Gastrocnemius medialis (tissue), 4 donors: Measurements from ENCODE around the gene TBC1D32. TPM values are rescaled to one million over a fixed set of nuclear protein-coding genes. Genes with fewer than 3 reads are reported as not detected.
"Not testable (repeated sequence)": the region's sequence is repeated elsewhere in the genome, so short reads cannot be mapped to it uniquely, and the experiment has no call there.

Source experiments
- ATAC-seq, 2 donors: fragments of 150-250 bp; one replicate each; pipeline ENCODE4 v1.9.1; 2016
- DNase-seq, 2 donors: peaks; one replicate each; pipeline ENCODE4 v3.0.0-alpha.2; 2019
- H3K27ac ChIP-seq, 4 donors: fragments of 200-600 bp; sonication (generic); 1 replicate in 1 of 4; 2 replicates in 3 of 4; pipeline ENCODE4 v1.5.1; 2016 to 2018; ENCODE audit warnings: mild to moderate bottlenecking in 2 of 4, moderate library complexity in 1 of 4
- H3K27me3 ChIP-seq, 3 donors: fragments of 200-600 bp; sonication (generic) in 2 of 3; 1 replicate in 1 of 3; 2 replicates in 2 of 3; pipeline versions ENCODE4 v1.5.1 to v1.6.0; 2016 to 2019; ENCODE audit warnings: mild to moderate bottlenecking in 1 of 3, moderate library complexity in 1 of 3
- H3K36me3 ChIP-seq, 2 donors: fragments of 200-600 bp; sonication (generic) in 1 of 2; one replicate each; pipeline ENCODE4 v1.5.1; 2017 to 2018
- H3K4me1 ChIP-seq, 2 donors: fragments of 200-600 bp; sonication (generic) in 1 of 2; one replicate each; pipeline ENCODE4 v1.5.1; 2016 to 2017; ENCODE audit warnings: mild to moderate bottlenecking in 2 of 2
- H3K4me3 ChIP-seq, 4 donors: fragments of 200-600 bp; sonication (generic) in 3 of 4; 1 replicate in 1 of 4; 2 replicates in 3 of 4; pipeline ENCODE4 v1.5.1; 2016 to 2019; ENCODE audit warnings: mild to moderate bottlenecking in 2 of 4
- H3K9me3 ChIP-seq, 3 donors: fragments of 200-600 bp; sonication (generic) in 2 of 3; 1 replicate in 1 of 3; 2 replicates in 2 of 3; pipeline ENCODE4 v1.5.1; 2016 to 2019
- CTCF ChIP-seq, 5 experiments: fragments of 450-650 bp in 3 of 5; fragments of 200-600 bp in 2 of 5; sonication (generic) in 2 of 5; IDR thresholded peaks in 4 of 5; conservative IDR thresholded peaks in 1 of 5; 1 replicate in 4 of 5; 2 replicates in 1 of 5; pipeline ENCODE4 v1.5.1; 2016 to 2019; ENCODE audit warnings: antibody characterized with exemption in 5 of 5, mild to moderate bottlenecking in 3 of 5, moderate library complexity in 3 of 5
- POLR2A ChIP-seq, 2 donors: fragments of 450-650 bp; IDR thresholded peaks; one replicate each; pipeline ENCODE4 v1.6.1; 2017; ENCODE audit warnings: antibody characterized with exemption in 2 of 2, mild to moderate bottlenecking in 2 of 2, moderate library complexity in 2 of 2
- in situ Hi-C, 4 donors: fragments of 200-750 bp; cut with MboI; loops; one replicate each; pipeline versions ENCODE4 v1.15.0 to v1.8.0; 2017; ENCODE audit warnings: low sequenced_read_pairs in 4 of 4
- intact Hi-C: fragments of 100-400 bp; cut with DNase I; formaldehyde crosslinking; loops from one replicate; pipeline ENCODE4 v1.15.1; 2023; ENCODE audit warnings: low total_unique reads
- total RNA-seq, 4 donors: library from RNA; depleted of rRNA; stranded (reverse); fragments of >200 nt; gene quantifications; one replicate each; pipeline versions ENCODE4 v1.1.0 to v1.2.3, GENCODE V29; 2016

The TBC1D32 gene
- total RNA-seq, 4 donors from 2014 or later: 0.07 to 1.2 (median 0.43) TPM

DNA sequence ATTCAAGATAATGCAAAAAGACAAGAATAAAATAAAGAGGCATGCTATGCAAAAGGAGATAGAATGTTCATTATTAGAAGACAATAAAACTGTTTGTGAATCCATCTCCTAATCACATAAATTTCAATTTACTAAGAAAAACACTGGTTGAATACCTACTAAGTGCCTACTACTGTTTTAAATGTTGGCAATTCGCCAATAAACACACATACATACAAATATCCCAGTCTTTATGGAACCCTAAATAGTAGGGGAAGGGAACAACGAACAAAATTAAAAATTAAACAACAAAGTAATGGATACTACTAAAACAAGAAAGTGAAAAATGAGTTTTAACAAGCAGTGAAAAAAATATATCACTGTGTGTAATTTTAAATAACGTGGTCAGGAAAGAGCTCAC is 158.5 kb downstream of the TBC1D32 start:
- H3K27ac ChIP-seq: no peak overlapping the region
- no peaks in the 10 kb centered on the region for H3K9me3 ChIP-seq
- in situ Hi-C loops: no loop called here

GRCh38 chr6:121172451-121172850 is 161.8 kb downstream of the TBC1D32 start:
- ATAC-seq, H3K27me3 ChIP-seq, H3K4me3 ChIP-seq, H3K27ac ChIP-seq, H3K4me1 ChIP-seq, H3K36me3 ChIP-seq, DNase-seq, H3K9me3 ChIP-seq, in situ Hi-C loops, intact Hi-C loops: not testable (repeated sequence)

More for the DNA sequence above, 158.5 kb downstream of the TBC1D32 start:
- no peaks in the 10 kb centered on the region for H3K36me3 ChIP-seq
- no peaks in the 10 kb centered on the region for H3K4me1 ChIP-seq
- intact Hi-C loops: no loop called here
- H3K27me3 ChIP-seq: no peaks in the 10 kb centered on the region
- DNase-seq: no peak
- H3K4me3 ChIP-seq: no peak overlapping the region
- ATAC-seq: no peak
- no peak for TF ChIP-seq CTCF (IDR thresholded peaks at IDR 0.05 in 4 of 5, conservative IDR thresholded peaks at IDR 0.05 in 1 of 5)
- TF ChIP-seq POLR2A (IDR thresholded peaks at IDR 0.05): no peak

GRCh38 chr6:121171879-121172278 is 162.4 kb downstream of the TBC1D32 start:
- Histone ChIP-seq H3K27me3 (no peaks in the 10 kb centered on the region), H3K9me3 (no peaks in the 10 kb centered on the region), H3K4me1 (no peaks in the 10 kb centered on the region), H3K36me3 (no peaks in the 10 kb centered on the region), H3K4me3 (no peak overlapping the region), H3K27ac (no peak overlapping the region)
- in situ Hi-C loops: no loop called here
- DNase-seq (no peak), ATAC-seq (no peak)
- TF ChIP-seq POLR2A (IDR thresholded peaks at IDR 0.05): no peak
- no peak for TF ChIP-seq CTCF (IDR thresholded peaks at IDR 0.05 in 4 of 5, conservative IDR thresholded peaks at IDR 0.05 in 1 of 5)
- intact Hi-C loops: no loop called here

DNA sequence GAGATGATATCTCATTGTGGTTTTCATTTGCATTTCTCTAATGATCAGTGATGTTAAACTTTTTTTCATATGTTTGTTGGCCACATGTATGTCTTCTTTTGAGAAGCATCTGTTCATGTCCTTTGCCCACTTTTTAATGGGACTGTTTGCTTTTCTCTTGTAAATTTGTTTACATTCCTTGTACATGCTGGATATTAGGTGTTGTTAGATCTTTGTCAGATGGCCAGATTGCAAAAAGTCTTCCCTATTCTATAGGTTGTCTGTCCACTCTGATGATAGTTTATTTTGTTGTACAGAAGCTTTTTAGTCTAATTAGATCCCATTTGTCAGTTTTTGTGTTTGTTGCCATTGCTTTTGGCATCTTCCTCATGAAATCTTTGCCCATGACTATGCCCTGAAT is 172.4 kb downstream of the TBC1D32 start:
- H3K9me3 ChIP-seq: no peaks in the 10 kb centered on the region
- in situ Hi-C loops: no loop called here
- TF ChIP-seq CTCF (IDR thresholded peaks at IDR 0.05 in 4 of 5, conservative IDR thresholded peaks at IDR 0.05 in 1 of 5) (no peak), POLR2A (IDR thresholded peaks at IDR 0.05) (no peak)
- no peaks in the 10 kb centered on the region for H3K36me3 ChIP-seq
- no peak for DNase-seq
- no peak overlapping the region for H3K4me3 ChIP-seq
- H3K4me1 ChIP-seq: no peaks in the 10 kb centered on the region
- no peak for ATAC-seq
- no peaks in the 10 kb centered on the region for H3K27me3 ChIP-seq
- no peak overlapping the region for H3K27ac ChIP-seq
- intact Hi-C loops: no loop called here

- DNase-seq (no peak), ATAC-seq (no peak)
- H3K27ac ChIP-seq: no peak overlapping the region
- no peaks in the 10 kb centered on the region for H3K27me3 ChIP-seq
- intact Hi-C loops: no loop called here
- no peak overlapping the region for H3K4me3 ChIP-seq
- no peaks in the 10 kb centered on the region for H3K9me3 ChIP-seq
- in situ Hi-C loops: no loop called here
- TF ChIP-seq CTCF (IDR thresholded peaks at IDR 0.05 in 4 of 5, conservative IDR thresholded peaks at IDR 0.05 in 1 of 5): no peak
- TF ChIP-seq POLR2A (IDR thresholded peaks at IDR 0.05): no peak
- H3K36me3 ChIP-seq: no peaks in the 10 kb centered on the region
- H3K4me1 ChIP-seq: no peaks in the 10 kb centered on the region
These were observed 174.0 kb downstream of the TBC1D32 start for GRCh38 chr6:121160276-121160675.
